ENCODE results near the gene TRIM62. TPM values are rescaled to one million over a fixed set of nuclear protein-coding genes. Genes with fewer than 3 reads are reported as not detected.

Gene TRIM62
- total RNA-seq, 1 experiment from 2014 or later = 6.9 TPM

GRCh38 chr1:33180226-33180910 lies 1.5 kb downstream of the TRIM62 start:
- no CpG with 5 or more reads among the region's 28 CpGs for WGBS (ENCODE audit: extremely low coverage, insufficient read length, low lambda C conversion rate)
- no peaks in the 10 kb centered on the region for H3K79me2 ChIP-seq (ENCODE audit: insufficient read depth, low read length)
- Mint-ChIP-seq H3K4me3 (peak overlapping the region; percentile 69 to 85), H3K27ac (no peak overlapping the region), H3K4me1 (peaks cover 23 to 26% of the 10 kb centered on the region in 2 experiments), H3K9me3 (no peaks in the 10 kb centered on the region), H3K27me3 (ENCODE audit: low read depth) (peaks cover 22% of the 10 kb centered on the region), H3K36me3 (ENCODE audit: insufficient read depth in 1 of 3, low read depth in 3 of 3) (no peaks in the 10 kb centered on the region; a peak in 2 of 7 replicates)
- no peak overlapping the region for H3K27ac ChIP-seq (ENCODE audit: insufficient read length, low read depth, low read length)
- H4K91ac ChIP-seq (ENCODE audit: insufficient read length, low read depth, low read length) = no peak overlapping the region
- H3K9ac ChIP-seq (ENCODE audit: extremely low read depth, insufficient read length, low read length) = no peak overlapping the region
- peak overlapping the region; percentile 71 for H3K4me2 ChIP-seq (ENCODE audit: insufficient read depth, insufficient read length, low read length)
- H3K14ac ChIP-seq (ENCODE audit: insufficient read depth, low read length) = no peak overlapping the region
- H4K20me1 ChIP-seq (ENCODE audit: control insufficient read depth, insufficient read depth, insufficient read length) = no peaks in the 10 kb centered on the region
- no peak overlapping the region for H3K4ac ChIP-seq (ENCODE audit: low read depth, low read length)
- no peak overlapping the region for H3K18ac ChIP-seq (ENCODE audit: insufficient read length, low read depth, low read length)
- H4K5ac ChIP-seq (ENCODE audit: insufficient read length, low read depth, low read length) = no peak overlapping the region
- H2BK5ac ChIP-seq (ENCODE audit: insufficient read length, low read length) = no peak overlapping the region
- H3K23ac ChIP-seq (ENCODE audit: insufficient read length, low read depth, low read length) = no peak overlapping the region
- no peak overlapping the region for H3T11ph ChIP-seq (ENCODE audit: low read length)
- no peaks in the 10 kb centered on the region for H3K79me1 ChIP-seq (ENCODE audit: insufficient read depth, low read depth, low read length, poor library complexity, severe bottlenecking)
- no peak overlapping the region for H2BK120ac ChIP-seq (ENCODE audit: low read depth, low read length, poor library complexity, severe bottlenecking)
- no peaks in the 10 kb centered on the region for H3K9me3 ChIP-seq (ENCODE audit: control insufficient read depth, low read depth, low read length)
- H4K8ac ChIP-seq (replicated peaks; ENCODE audit: insufficient read length, low read depth, low read length) = no peak overlapping the region
- no peak overlapping the region for H2BK20ac ChIP-seq (ENCODE audit: low read depth, low read length, poor library complexity, severe bottlenecking)
- no peak overlapping the region for H2AK5ac ChIP-seq (ENCODE audit: insufficient read length, low read length)
- H3K4me1 ChIP-seq (ENCODE audit: insufficient read depth, low read length) = peaks cover 6% of the 10 kb centered on the region; the same call in 1 of the 2 replicates
- no peaks in the 10 kb centered on the region for H3K27me3 ChIP-seq (ENCODE audit: insufficient read depth, low read length)
- H2AFZ ChIP-seq (ENCODE audit: low read length) = no peak overlapping the region
- H2BK15ac ChIP-seq (ENCODE audit: low read depth, low read length) = no peak overlapping the region
- H3K56ac ChIP-seq (ENCODE audit: insufficient read length, low read depth, low read length) = no peak overlapping the region
- H3K23me2 ChIP-seq (ENCODE audit: insufficient read length, low read depth, low read length, poor library complexity, severe bottlenecking) = peaks cover 13% of the 10 kb centered on the region
- no peak for TF ChIP-seq CTCF (conservative IDR thresholded peaks at IDR 0.05)
- no peak overlapping the region for H2BK12ac ChIP-seq (ENCODE audit: insufficient read length, low read depth, low read length)
- DNase-seq = no peak

All from H9 (cell line).